ENCODE data around the gene FKBP5.

The FKBP5 gene

DNA sequence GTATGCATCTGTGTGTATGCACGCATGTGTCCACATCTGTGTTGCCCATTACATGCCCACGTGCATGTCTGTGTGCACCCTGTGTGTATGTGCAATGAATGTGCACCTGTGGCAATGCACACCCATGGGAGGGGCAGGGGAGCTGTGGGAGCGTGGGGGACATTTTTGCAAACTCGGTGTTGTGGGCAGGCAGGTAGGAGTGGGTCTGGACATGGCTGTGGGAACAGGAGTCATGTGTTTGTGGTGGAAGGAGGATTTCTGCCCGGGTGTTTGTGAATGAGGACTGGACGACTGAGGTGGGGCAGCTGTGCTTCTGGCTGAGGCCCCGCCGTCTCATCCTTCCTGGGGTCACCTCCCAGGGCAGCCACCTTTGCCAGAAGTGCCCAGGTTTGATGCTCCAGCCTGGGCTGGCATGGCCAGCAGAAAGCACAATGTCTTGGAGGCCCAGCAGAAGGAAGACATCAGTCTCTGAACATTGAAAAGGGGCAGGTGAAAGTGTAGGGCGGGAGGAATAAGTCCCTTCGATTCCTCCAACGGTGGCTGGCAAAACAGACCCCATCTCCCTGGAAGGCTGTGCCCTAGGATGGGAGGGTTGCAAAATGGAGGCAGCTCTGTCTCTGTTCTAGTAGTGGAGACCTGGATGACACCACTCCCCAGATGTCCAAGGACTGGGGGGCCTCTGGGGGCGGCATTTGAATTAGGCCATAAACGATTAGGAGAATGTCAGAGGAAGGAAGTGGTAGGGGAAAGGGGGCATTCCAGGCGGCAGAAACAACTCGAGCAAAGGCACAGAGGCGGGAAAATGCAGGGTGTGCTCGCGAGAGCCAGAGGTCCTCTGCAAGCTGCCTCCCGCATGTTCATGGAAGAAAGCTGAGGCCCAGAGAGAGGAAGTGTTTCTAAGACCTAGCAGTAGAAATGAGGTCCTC lies 29.0 kb upstream of the FKBP5 start:
- no peak overlapping the region for H3K4me3 ChIP-seq (ENCODE audit: control insufficient read depth, low read depth, low read length)
- TF ChIP-seq, protein P1, sequence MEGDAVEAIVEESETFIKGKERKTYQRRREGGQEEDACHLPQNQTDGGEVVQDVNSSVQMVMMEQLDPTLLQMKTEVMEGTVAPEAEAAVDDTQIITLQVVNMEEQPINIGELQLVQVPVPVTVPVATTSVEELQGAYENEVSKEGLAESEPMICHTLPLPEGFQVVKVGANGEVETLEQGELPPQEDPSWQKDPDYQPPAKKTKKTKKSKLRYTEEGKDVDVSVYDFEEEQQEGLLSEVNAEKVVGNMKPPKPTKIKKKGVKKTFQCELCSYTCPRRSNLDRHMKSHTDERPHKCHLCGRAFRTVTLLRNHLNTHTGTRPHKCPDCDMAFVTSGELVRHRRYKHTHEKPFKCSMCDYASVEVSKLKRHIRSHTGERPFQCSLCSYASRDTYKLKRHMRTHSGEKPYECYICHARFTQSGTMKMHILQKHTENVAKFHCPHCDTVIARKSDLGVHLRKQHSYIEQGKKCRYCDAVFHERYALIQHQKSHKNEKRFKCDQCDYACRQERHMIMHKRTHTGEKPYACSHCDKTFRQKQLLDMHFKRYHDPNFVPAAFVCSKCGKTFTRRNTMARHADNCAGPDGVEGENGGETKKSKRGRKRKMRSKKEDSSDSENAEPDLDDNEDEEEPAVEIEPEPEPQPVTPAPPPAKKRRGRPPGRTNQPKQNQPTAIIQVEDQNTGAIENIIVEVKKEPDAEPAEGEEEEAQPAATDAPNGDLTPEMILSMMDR (IDR thresholded peaks at IDR 0.05; ENCODE audit: control insufficient read depth, insufficient read depth, low read depth, low read length, missing control alignments), result no peak
- no peak for DNase-seq (ENCODE audit: low read depth)

DNA sequence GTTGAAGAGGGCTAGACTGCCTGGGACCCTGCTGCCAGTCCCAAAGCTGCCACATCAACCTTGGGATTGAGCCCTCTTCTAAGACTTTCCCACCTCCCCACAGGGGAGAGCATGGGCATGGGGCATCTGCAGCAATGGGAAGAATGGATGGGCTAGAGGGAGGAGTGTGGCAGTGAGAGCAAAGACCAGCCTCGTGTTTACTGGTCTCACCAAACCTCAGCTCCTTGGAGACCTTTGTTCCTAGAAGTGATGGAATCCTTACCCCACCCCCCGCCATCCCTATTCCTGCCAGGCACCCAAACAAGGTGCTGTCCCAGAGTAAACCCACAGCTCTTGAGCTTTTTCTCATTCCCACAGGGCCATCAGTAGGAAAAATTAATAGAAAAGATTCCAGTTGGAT lies 28.1 kb upstream of the FKBP5 start:
- H3K4me3 ChIP-seq (ENCODE audit: control insufficient read depth, low read depth, low read length), result no peak overlapping the region
- TF ChIP-seq, protein P1 (IDR thresholded peaks at IDR 0.05; ENCODE audit: control insufficient read depth, insufficient read depth, low read depth, low read length, missing control alignments), result no peak
- no peak for DNase-seq (ENCODE audit: low read depth)

DNA sequence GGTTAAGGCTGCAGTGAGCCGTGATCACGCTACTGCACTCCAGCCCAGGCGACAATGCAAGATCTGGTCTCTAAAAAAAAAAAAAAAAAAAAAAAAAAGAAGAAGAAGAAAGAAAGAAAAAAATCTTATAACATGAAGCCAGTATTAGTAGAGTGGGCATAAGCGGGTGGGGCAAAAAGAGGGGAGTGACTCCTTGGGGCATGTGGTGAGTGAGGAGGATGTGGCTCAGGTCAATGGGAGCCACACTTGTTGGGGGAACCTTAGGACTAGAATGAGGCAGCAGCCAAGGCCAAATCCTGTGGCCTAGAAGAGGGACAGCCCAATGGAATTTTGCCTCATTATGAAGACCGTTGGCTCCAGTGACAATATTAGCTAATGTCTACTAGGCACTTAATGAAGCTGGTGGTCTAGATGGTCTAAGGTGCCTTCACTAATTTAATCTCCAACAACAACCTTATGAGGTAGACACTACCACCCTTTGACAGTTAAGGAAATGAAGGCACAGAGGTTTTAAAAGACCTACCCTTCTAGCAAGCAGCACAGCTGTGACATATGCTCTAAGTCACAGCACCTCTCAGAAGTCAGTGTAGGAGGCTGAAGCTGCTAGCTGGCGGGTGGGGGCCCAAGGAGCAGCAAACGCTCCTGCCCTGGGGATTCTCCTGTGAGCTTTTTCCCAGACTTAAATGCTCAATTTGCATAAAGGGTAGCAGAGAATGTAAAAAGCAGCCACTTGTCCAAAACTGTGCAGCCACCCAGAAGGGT lies 24.5 kb upstream of the FKBP5 start:
- no peak for DNase-seq (ENCODE audit: low read depth)
- TF ChIP-seq, protein P1 (IDR thresholded peaks at IDR 0.05; ENCODE audit: control insufficient read depth, insufficient read depth, low read depth, low read length, missing control alignments), result no peak
- no peak overlapping the region for H3K4me3 ChIP-seq (ENCODE audit: control insufficient read depth, low read depth, low read length)

- no peak for DNase-seq (ENCODE audit: low read depth)
- H3K4me3 ChIP-seq (ENCODE audit: control insufficient read depth, low read depth, low read length), result no peak overlapping the region
- TF ChIP-seq, protein P1 (IDR thresholded peaks at IDR 0.05; ENCODE audit: control insufficient read depth, insufficient read depth, low read depth, low read length, missing control alignments), result no peak
These were observed 23.0 kb upstream of the FKBP5 start for GRCh38 chr6:35711731-35712130.

DNA sequence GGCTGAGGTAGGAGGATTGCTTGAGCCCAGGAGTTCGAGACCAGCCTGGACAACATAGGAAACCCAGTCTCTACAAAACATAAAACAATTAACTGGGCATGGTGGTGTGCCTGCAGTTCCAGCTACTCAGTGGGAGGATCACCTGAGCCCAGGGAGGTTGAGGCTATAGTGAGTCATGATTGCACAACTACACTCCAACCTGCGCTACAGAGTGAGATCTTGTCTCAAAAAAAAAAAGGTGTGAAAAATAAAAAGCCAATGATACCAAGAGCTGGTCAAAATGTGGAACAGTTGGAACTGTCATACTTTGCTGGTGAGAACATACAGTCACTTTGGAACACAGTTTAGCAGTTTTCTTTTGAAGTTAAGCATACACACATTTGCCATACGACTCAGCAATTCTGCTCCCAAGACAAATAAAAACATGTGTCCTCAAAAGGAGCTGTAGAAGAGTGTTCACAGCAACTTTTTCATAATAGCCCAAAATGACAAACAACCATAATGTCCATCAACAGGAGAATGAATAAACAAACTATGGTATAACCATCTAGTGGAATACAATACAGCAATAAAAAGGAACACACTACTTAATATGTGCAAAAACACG lies 21.6 kb upstream of the FKBP5 start:
- DNase-seq (ENCODE audit: low read depth), result no peak

GRCh38 chr6:35708585-35708984 lies 19.9 kb upstream of the FKBP5 start:
- no peak for DNase-seq (ENCODE audit: low read depth)
- TF ChIP-seq, protein P1 (IDR thresholded peaks at IDR 0.05; ENCODE audit: control insufficient read depth, insufficient read depth, low read depth, low read length, missing control alignments), result no peak
- H3K4me3 ChIP-seq (ENCODE audit: control insufficient read depth, low read depth, low read length), result no peak overlapping the region

More for the DNA sequence above, 21.6 kb upstream of the FKBP5 start:
- no peak overlapping the region for H3K4me3 ChIP-seq (ENCODE audit: control insufficient read depth, low read depth, low read length)
- TF ChIP-seq, protein P1 (IDR thresholded peaks at IDR 0.05; ENCODE audit: control insufficient read depth, insufficient read depth, low read depth, low read length, missing control alignments), result no peak
